ENCODE results near the gene RNF224. TPM values are rescaled to one million over a fixed set of nuclear protein-coding genes. Genes with fewer than 3 reads are reported as not detected.

RNF224 gene
- polyA plus RNA-seq, 3 donors, result not detected

DNA sequence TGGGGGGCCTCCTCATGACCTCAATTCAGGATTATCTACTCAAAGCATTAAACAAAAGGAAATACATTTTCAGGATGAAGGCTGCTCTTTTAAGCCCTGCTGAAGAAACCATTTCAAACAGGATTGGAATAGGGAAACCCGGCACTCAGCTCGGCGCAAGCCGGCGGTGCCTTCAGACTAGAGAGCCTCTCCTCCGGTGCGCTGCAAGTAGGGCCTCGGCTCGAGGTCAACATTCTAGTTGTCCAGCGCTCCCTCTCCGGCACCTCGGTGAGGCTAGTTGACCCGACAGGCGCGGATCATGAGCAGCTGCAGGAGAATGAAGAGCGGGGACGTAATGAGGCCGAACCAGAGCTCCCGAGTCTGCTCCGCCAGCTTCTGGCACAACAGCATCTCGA, 22.6 kb upstream of the RNF224 start:
- intact Hi-C loops (cut with micrococcal nuclease), result loop anchor here (1.0 to 5.0 kb wide), 4 partner anchors 16 to 348 kb away; partner anchors contain the start of genes ANAPC2 (in 1 of the 2), MRPL41 (in 1 of the 2), PNPLA7 (in 1 of the 2) and SSNA1 (in 1 of the 2)
- Histone ChIP-seq H3K9ac (ENCODE audit: insufficient read depth, low read length, poor library complexity, severe bottlenecking) (peak overlapping the region; percentile 92), H3K79me2 (ENCODE audit: insufficient read depth, low read length) (peaks cover 56% of the 10 kb centered on the region)

GRCh38 chr9:137205126-137206069, 21.9 kb upstream of the RNF224 start, which contains the start of the genes NDOR1 and TMEM203:
Gene NDOR1, plus strand, starts transcription at chr9:137205700. Its CDS starts 78 bp downstream, at chr9:137205778.
Gene TMEM203, minus strand, starts transcription at chr9:137205648. Its CDS starts 234 bp downstream, at chr9:137205414.
- peaks cover 0 to 2% (median 0%) of the 10 kb centered on the region in 7 donors for H3K9me3 Mint-ChIP-seq
- DNase-seq, result peak; percentile 85 to 87 (median 86)
- Histone ChIP-seq H3K9me3 (replicated peaks in 1 of 2; ENCODE audit: control insufficient read depth in 1 of 2, insufficient read depth in 1 of 2, low read length in 2 of 2) (no peaks in the 10 kb centered on the region), H3K27me3 (ENCODE audit: control insufficient read depth in 2 of 2, insufficient read depth in 2 of 2, low read length in 2 of 2) (no peaks in the 10 kb centered on the region), H3K4me2 (replicated peaks; ENCODE audit: extremely low read depth, low read length, poor library complexity, severe bottlenecking) (peak within 1 kb of the TSS; percentile 89), H3K79me2 (ENCODE audit: insufficient read depth, low read length) (peaks cover 56% of the 10 kb centered on the region), H4K20me1 (ENCODE audit: insufficient read depth, low read length) (peaks cover 7% of the 10 kb centered on the region), H2AFZ (ENCODE audit: insufficient read depth, low read depth, low read length, poor library complexity, severe bottlenecking) (peak within 1 kb of the TSS; percentile 86), H3K36me3 (replicated peaks in 1 of 2; ENCODE audit: control insufficient read depth in 1 of 2, insufficient read depth in 2 of 2, low read length in 2 of 2) (peaks cover 4 to 24% of the 10 kb centered on the region in 2 donors), H3K4me3 (replicated peaks in 1 of 3; ENCODE audit: low read depth in 2 of 3, low read length in 3 of 3) (peak within 1 kb of the TSS; percentile 77 to 91 (median 84)), H3K27ac (ENCODE audit: low read depth in 1 of 2, low read length in 2 of 2) (peak within 1 kb of the TSS; percentile 73 to 92), H3K9ac (ENCODE audit: insufficient read depth, low read length, poor library complexity, severe bottlenecking) (peak within 1 kb of the TSS; percentile 92), H3K4me1 (ENCODE audit: control insufficient read depth in 1 of 2, insufficient read depth in 2 of 2, low read length in 2 of 2) (peaks cover 35 to 50% of the 10 kb centered on the region in 2 donors)
- peaks cover 0 to 3% (median 0%) of the 10 kb centered on the region in 3 donors for H3K27me3 Mint-ChIP-seq (ENCODE audit: low read depth in 3 of 3)
- TF ChIP-seq, protein P1, sequence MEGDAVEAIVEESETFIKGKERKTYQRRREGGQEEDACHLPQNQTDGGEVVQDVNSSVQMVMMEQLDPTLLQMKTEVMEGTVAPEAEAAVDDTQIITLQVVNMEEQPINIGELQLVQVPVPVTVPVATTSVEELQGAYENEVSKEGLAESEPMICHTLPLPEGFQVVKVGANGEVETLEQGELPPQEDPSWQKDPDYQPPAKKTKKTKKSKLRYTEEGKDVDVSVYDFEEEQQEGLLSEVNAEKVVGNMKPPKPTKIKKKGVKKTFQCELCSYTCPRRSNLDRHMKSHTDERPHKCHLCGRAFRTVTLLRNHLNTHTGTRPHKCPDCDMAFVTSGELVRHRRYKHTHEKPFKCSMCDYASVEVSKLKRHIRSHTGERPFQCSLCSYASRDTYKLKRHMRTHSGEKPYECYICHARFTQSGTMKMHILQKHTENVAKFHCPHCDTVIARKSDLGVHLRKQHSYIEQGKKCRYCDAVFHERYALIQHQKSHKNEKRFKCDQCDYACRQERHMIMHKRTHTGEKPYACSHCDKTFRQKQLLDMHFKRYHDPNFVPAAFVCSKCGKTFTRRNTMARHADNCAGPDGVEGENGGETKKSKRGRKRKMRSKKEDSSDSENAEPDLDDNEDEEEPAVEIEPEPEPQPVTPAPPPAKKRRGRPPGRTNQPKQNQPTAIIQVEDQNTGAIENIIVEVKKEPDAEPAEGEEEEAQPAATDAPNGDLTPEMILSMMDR (IDR thresholded peaks at IDR 0.05), result no peak
- H3K4me3 Mint-ChIP-seq, result peak within 1 kb of the TSS; percentile 92 to 96
- peak within 1 kb of the TSS; percentile 91 to 96 (median 93) for H3K27ac Mint-ChIP-seq
- intact Hi-C loops (cut with micrococcal nuclease), result loop anchor here (1.0 to 2.0 kb wide), 2 partner anchors 17 to 18 kb away; partner anchors contain the start of genes ANAPC2 (in 1 of the 2) and SSNA1 (in 1 of the 2)
- H3K4me1 Mint-ChIP-seq, result peaks cover 46% of the 10 kb centered on the region
- H3K36me3 Mint-ChIP-seq, result peaks cover 16 to 30% of the 10 kb centered on the region in 2 donors
- WGBS (ENCODE audit: insufficient coverage), result under 1% methylated on average over 98 of the region's 98 CpGs

More for the DNA sequence above, 22.6 kb upstream of the RNF224 start:
- H3K27ac Mint-ChIP-seq, result peak overlapping the region; percentile 91 to 96 (median 93)
- H3K4me3 Mint-ChIP-seq, result peak overlapping the region; percentile 92 to 94
- Histone ChIP-seq H3K4me3 (replicated peaks in 1 of 3; ENCODE audit: low read depth in 2 of 3, low read length in 3 of 3) (peak overlapping the region; percentile 77 to 91 (median 84)), H3K9me3 (replicated peaks in 1 of 2; ENCODE audit: control insufficient read depth in 1 of 2, insufficient read depth in 1 of 2, low read length in 2 of 2) (no peaks in the 10 kb centered on the region), H3K27me3 (ENCODE audit: control insufficient read depth in 2 of 2, insufficient read depth in 2 of 2, low read length in 2 of 2) (no peaks in the 10 kb centered on the region), H4K20me1 (ENCODE audit: insufficient read depth, low read length) (peaks cover 7% of the 10 kb centered on the region), H3K4me1 (ENCODE audit: control insufficient read depth in 1 of 2, insufficient read depth in 2 of 2, low read length in 2 of 2) (peaks cover 35 to 52% of the 10 kb centered on the region in 2 donors), H2AFZ (ENCODE audit: insufficient read depth, low read depth, low read length, poor library complexity, severe bottlenecking) (peak overlapping the region; percentile 86), H3K27ac (ENCODE audit: low read depth in 1 of 2, low read length in 2 of 2) (peak overlapping the region; percentile 73 to 92), H3K36me3 (replicated peaks in 1 of 2; ENCODE audit: control insufficient read depth in 1 of 2, insufficient read depth in 2 of 2, low read length in 2 of 2) (peaks cover 4 to 18% of the 10 kb centered on the region in 2 donors), H3K4me2 (replicated peaks; ENCODE audit: extremely low read depth, low read length, poor library complexity, severe bottlenecking) (peak overlapping the region; percentile 89)
- no peak for DNase-seq
- peaks cover 46% of the 10 kb centered on the region for H3K4me1 Mint-ChIP-seq
- H3K9me3 Mint-ChIP-seq, result peaks cover 0 to 2% (median 0%) of the 10 kb centered on the region in 7 donors
- H3K36me3 Mint-ChIP-seq, result peaks cover 15 to 24% of the 10 kb centered on the region in 2 donors
- peaks cover 0 to 1% (median 0%) of the 10 kb centered on the region in 3 donors for H3K27me3 Mint-ChIP-seq (ENCODE audit: low read depth in 3 of 3)
- TF ChIP-seq, protein P1 (IDR thresholded peaks at IDR 0.05), result no peak
- 22% methylated on average over 21 of the region's 21 CpGs for WGBS (ENCODE audit: insufficient coverage)
